ENCODE results near the gene CREB5. TPM values are rescaled to one million over a fixed set of nuclear protein-coding genes. Genes with fewer than 3 reads are reported as not detected.

CREB5 gene
- total RNA-seq, 4 donors from 2014 or later: 11.9 to 25.3 (median 14.4) TPM

- TF ChIP-seq CTCF (IDR thresholded peaks at IDR 0.05; ENCODE audit: low read depth): no peak
These were observed 458.8 kb downstream of the CREB5 start for GRCh38 chr7:28871077-28871476.

DNA sequence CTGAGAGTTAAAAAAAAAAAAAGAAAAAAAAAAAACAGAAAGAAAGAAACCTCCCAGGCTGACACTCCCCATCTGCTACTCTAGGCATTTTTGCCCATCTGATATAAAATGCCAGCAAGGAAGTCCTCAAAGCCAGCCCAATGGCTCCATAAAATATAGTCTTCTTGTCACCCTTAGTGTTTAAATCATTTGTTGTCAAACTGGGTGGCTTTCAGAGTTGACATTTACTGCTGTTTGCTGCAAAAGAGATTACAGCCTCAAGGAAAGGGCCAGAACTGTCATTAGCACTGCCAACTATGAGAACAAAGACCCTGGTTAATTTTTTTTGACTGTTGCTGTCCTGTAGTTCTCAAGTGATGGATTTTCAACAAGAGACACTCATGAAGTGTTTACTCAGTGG, 459.3 kb downstream of the CREB5 start:
- TF ChIP-seq CTCF (IDR thresholded peaks at IDR 0.05; ENCODE audit: low read depth): no peak

DNA sequence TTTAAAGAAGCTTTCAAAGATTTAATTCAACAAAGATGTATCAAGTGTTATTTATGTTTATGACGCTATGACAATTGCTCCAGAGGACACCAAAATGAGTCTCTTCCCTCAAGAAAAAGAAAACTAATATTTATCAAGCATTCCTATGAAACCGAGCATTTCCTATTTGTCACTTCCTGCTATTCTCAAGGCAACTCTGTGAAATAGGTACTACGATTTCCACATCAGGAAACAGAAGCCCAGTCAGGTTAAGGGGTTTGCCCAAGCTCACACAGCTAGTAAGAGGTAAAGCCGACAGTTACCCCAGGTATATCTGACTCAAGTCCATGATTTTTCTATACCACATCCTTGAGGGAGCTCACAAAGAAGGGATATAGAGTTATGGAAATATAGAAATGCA, 459.9 kb downstream of the CREB5 start:
- no peak for TF ChIP-seq CTCF (IDR thresholded peaks at IDR 0.05; ENCODE audit: low read depth)

DNA sequence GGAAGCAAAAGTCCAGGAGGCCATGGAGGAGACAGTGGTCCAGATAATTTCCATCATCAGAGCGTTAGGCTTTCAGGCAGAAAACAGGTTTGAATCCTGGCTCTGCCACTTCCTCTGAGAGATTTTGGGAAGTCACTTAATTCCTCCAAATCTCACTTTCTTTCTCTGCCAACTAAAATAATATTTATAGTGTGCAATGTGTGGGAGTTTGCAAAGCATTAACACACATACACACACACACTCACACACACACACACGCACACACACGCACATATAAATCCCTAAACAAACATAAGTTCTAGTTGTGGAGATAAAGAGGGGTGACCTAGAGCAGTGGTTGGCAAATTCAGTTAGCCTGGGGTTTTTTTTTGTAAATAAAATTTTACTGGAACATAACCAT, 461.0 kb downstream of the CREB5 start:
- no peak for TF ChIP-seq CTCF (IDR thresholded peaks at IDR 0.05; ENCODE audit: low read depth)

DNA sequence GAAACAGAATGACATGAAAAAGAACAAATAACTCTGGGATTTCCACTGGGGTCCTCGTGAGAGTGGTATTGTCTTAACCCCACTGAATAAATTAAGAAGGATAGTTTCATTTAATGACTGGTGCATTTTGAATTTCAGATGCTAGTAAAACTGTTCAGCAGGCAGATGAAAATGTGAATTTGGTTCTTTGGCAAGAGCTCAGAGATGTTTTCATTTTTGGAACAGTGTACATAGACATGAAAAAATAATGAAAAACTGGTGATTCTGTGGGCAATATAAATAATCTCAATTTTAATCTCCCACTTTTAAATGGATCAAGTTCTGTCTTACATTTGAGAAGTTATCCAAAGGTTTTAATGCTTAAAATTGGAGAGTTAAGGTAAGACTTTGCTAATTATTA, 461.7 kb downstream of the CREB5 start:
- TF ChIP-seq CTCF (IDR thresholded peaks at IDR 0.05; ENCODE audit: low read depth): no peak

Other genes with a start within 250 kb of the CREB5 start
- 10 to 100 TPM; 12.6 to 35.9 (median 23.2) TPM for gene JAZF1, start 231.7 kb upstream of the CREB5 start, total RNA-seq

Data from subcutaneous adipose tissue (tissue), 4 donors.